ENCODE data around the gene MAGI2. TPM values are rescaled to one million over a fixed set of nuclear protein-coding genes. Genes with fewer than 3 reads are reported as not detected.

Gene MAGI2
- total RNA-seq, 1 experiment from 2014 or later, result 0.25 TPM

DNA sequence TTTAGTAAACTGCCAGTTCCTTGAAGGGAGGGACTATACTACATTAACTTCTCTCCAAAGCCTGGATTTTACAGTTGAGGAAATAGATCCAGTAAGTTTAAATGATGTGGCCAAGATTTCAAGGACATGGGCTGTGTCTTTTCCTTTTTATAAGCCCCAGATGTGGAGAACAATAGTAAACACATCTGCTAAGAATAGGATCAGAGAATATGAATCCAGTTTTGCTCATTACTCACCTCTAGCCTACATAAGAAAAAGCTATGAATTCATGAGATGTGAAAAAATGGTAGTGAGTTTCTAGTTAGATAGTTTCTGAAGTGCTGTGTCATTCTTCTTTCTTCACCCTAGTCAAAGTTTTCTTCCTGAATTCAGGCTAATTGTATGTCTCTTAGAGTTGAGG is 38.6 kb downstream of the MAGI2 start:
- no peak overlapping the region for H3K27ac Mint-ChIP-seq (ENCODE audit: unreplicated experiment)
- BruUV-seq (replicated peaks), result no TSS peak
- H3K36me3 Mint-ChIP-seq (ENCODE audit: insufficient read depth, unreplicated experiment), result no peaks in the 10 kb centered on the region
- no peaks in the 10 kb centered on the region for H3K27me3 Mint-ChIP-seq (ENCODE audit: insufficient read depth, unreplicated experiment)
- Histone ChIP-seq H3K27me3 (replicated peaks; ENCODE audit: control insufficient read depth, insufficient read depth, low read length) (no peaks in the 10 kb centered on the region), H3K9me3 (no peaks in the 10 kb centered on the region), H3K36me3 (ENCODE audit: control insufficient read depth, insufficient read depth, low read length) (no peaks in the 10 kb centered on the region), H3K4me3 (ENCODE audit: low read depth, low read length) (no peak overlapping the region), H3K4me1 (no peaks in the 10 kb centered on the region)
- no peaks in the 10 kb centered on the region for H3K9me3 Mint-ChIP-seq (ENCODE audit: unreplicated experiment)
- ChIA-PET POLR2A (no interaction called here), CTCF (no interaction called here)
- TF ChIP-seq, protein P1, sequence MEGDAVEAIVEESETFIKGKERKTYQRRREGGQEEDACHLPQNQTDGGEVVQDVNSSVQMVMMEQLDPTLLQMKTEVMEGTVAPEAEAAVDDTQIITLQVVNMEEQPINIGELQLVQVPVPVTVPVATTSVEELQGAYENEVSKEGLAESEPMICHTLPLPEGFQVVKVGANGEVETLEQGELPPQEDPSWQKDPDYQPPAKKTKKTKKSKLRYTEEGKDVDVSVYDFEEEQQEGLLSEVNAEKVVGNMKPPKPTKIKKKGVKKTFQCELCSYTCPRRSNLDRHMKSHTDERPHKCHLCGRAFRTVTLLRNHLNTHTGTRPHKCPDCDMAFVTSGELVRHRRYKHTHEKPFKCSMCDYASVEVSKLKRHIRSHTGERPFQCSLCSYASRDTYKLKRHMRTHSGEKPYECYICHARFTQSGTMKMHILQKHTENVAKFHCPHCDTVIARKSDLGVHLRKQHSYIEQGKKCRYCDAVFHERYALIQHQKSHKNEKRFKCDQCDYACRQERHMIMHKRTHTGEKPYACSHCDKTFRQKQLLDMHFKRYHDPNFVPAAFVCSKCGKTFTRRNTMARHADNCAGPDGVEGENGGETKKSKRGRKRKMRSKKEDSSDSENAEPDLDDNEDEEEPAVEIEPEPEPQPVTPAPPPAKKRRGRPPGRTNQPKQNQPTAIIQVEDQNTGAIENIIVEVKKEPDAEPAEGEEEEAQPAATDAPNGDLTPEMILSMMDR (IDR thresholded peaks at IDR 0.05; ENCODE audit: insufficient read depth in 1 of 2, low read depth in 1 of 2, low read length in 1 of 2, severe bottlenecking in 1 of 2, unreplicated experiment in 1 of 2), result no peak
- no peaks in the 10 kb centered on the region for H3K4me1 Mint-ChIP-seq (ENCODE audit: low read depth, unreplicated experiment)
- intact Hi-C loops (cut with micrococcal nuclease; ENCODE audit: unreplicated experiment), result no loop called here
- no peak for DNase-seq
- no peak overlapping the region for H3K4me3 Mint-ChIP-seq (ENCODE audit: unreplicated experiment)

DNA sequence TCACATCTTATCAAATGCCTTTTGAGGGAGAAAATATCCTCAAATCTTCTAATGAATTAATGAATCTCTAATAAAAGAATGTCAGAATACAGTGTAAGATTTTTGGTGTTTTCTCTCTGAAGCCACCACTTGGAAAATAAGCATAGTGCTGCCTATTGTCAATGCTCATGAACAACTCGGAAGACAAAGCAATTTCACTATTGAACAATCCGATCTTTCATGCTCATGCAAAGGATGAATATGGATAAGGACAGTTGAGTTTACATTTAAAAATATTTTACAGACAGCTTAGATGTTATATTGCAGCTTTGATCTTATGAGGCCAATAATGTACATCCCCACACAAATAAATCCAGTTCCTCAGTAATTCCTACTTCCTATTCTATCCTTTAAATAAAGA is 40.6 kb downstream of the MAGI2 start:
- Mint-ChIP-seq H3K9me3 (ENCODE audit: unreplicated experiment) (no peaks in the 10 kb centered on the region), H3K27ac (ENCODE audit: unreplicated experiment) (no peak overlapping the region), H3K4me1 (ENCODE audit: low read depth, unreplicated experiment) (no peaks in the 10 kb centered on the region), H3K27me3 (ENCODE audit: insufficient read depth, unreplicated experiment) (no peaks in the 10 kb centered on the region), H3K4me3 (ENCODE audit: unreplicated experiment) (no peak overlapping the region), H3K36me3 (ENCODE audit: insufficient read depth, unreplicated experiment) (no peaks in the 10 kb centered on the region)
- Histone ChIP-seq H3K36me3 (ENCODE audit: control insufficient read depth, insufficient read depth, low read length) (no peaks in the 10 kb centered on the region), H3K9me3 (no peaks in the 10 kb centered on the region), H3K27me3 (replicated peaks; ENCODE audit: control insufficient read depth, insufficient read depth, low read length) (no peaks in the 10 kb centered on the region), H3K4me1 (no peaks in the 10 kb centered on the region), H3K4me3 (ENCODE audit: low read depth, low read length) (no peak overlapping the region)
- POLR2A ChIA-PET, result no interaction called here
- BruUV-seq (replicated peaks), result no TSS peak
- no peak for DNase-seq
- CTCF ChIA-PET, result no interaction called here
- intact Hi-C loops (cut with micrococcal nuclease; ENCODE audit: unreplicated experiment), result no loop called here
- TF ChIP-seq, protein P1 (IDR thresholded peaks at IDR 0.05; ENCODE audit: insufficient read depth in 1 of 2, low read depth in 1 of 2, low read length in 1 of 2, severe bottlenecking in 1 of 2, unreplicated experiment in 1 of 2), result no peak

DNA sequence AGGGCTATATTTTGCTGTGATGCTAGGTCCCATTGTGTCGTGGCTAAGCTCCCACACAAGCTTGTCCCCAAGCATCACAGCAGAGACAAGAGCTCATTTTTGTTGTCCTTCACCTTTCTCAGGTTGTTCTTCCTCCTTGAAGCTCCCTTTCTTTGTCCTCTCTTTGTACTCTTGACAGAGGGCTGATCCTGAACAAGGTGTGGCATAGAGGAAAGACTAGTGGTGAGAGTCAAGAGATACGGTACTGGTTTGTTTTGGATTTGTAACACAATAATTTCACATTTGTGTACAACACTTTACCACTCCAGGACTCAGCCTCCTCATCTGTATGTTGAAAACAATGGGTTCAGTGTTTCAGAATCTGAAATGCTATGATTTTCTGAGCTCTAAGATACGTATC is 41.0 kb downstream of the MAGI2 start:
- no TSS peak for BruUV-seq (replicated peaks)
- H3K9me3 Mint-ChIP-seq (ENCODE audit: unreplicated experiment), result no peaks in the 10 kb centered on the region

More for the DNA sequence above, 41.0 kb downstream of the MAGI2 start:
- Mint-ChIP-seq H3K4me1 (ENCODE audit: low read depth, unreplicated experiment) (no peaks in the 10 kb centered on the region), H3K4me3 (ENCODE audit: unreplicated experiment) (no peak overlapping the region), H3K36me3 (ENCODE audit: insufficient read depth, unreplicated experiment) (no peaks in the 10 kb centered on the region), H3K27ac (ENCODE audit: unreplicated experiment) (no peak overlapping the region), H3K27me3 (ENCODE audit: insufficient read depth, unreplicated experiment) (no peaks in the 10 kb centered on the region)
- POLR2A ChIA-PET, result no interaction called here
- intact Hi-C loops (cut with micrococcal nuclease; ENCODE audit: unreplicated experiment), result no loop called here
- Histone ChIP-seq H3K9me3 (no peaks in the 10 kb centered on the region), H3K27me3 (replicated peaks; ENCODE audit: control insufficient read depth, insufficient read depth, low read length) (no peaks in the 10 kb centered on the region), H3K4me1 (no peaks in the 10 kb centered on the region), H3K36me3 (ENCODE audit: control insufficient read depth, insufficient read depth, low read length) (no peaks in the 10 kb centered on the region), H3K4me3 (ENCODE audit: low read depth, low read length) (no peak overlapping the region)
- CTCF ChIA-PET, result no interaction called here
- TF ChIP-seq, protein P1 (IDR thresholded peaks at IDR 0.05; ENCODE audit: insufficient read depth in 1 of 2, low read depth in 1 of 2, low read length in 1 of 2, severe bottlenecking in 1 of 2, unreplicated experiment in 1 of 2), result no peak
- no peak for DNase-seq
